T-helper 1 cell treated with Interleukin-12 subunit alpha and Interleukin-12 subunit beta and Interleukin-4 antibody, amounts not matched to agents 30 ng/mL and 1 ng/mL, for 36 hours (primary cell): ENCODE results near the gene MYOZ1. TPM values are rescaled to one million over a fixed set of nuclear protein-coding genes. Genes with fewer than 3 reads are reported as not detected.
"Not testable (repeated sequence)": the region's sequence is repeated elsewhere in the genome, so short reads cannot be mapped to it uniquely, and the experiment has no call there.

Experiments used
- intact Hi-C: fragments of 100-400 bp; cut with micrococcal nuclease; formaldehyde crosslinking; loops from one replicate; pipeline ENCODE4 v1.15.1; 2024
- total RNA-seq: library from RNA; stranded (reverse); gene quantifications from 2 replicates; pipeline ENCODE4 v1.2.3, GENCODE V29; 2022

Gene MYOZ1
- total RNA-seq = not detected in 2 replicates

GRCh38 chr10:73641328-73642060 is at the start of gene MYOZ1:
Gene MYOZ1, minus strand, starts transcription at chr10:73641474. Its CDS starts 1,457 bp downstream, at chr10:73640017.
- intact Hi-C loops = no loop called here

- intact Hi-C loops = not testable (repeated sequence)
Measured at GRCh38 chr10:73690755-73691154, 49.5 kb upstream of the MYOZ1 start.

- intact Hi-C loops = not testable (repeated sequence)
Measured at GRCh38 chr10:73689596-73689995, 48.3 kb upstream of the MYOZ1 start.

GRCh38 chr10:73687641-73688040 is 46.4 kb upstream of the MYOZ1 start:
- intact Hi-C loops = not testable (repeated sequence)

- intact Hi-C loops = not testable (repeated sequence)
Measured at GRCh38 chr10:73674546-73674945, 33.3 kb upstream of the MYOZ1 start.

GRCh38 chr10:73668378-73668777 is 27.1 kb upstream of the MYOZ1 start:
- intact Hi-C loops = not testable (repeated sequence)

- intact Hi-C loops = not testable (repeated sequence)
Measured at GRCh38 chr10:73666153-73666809, 25.0 kb upstream of the MYOZ1 start.

- intact Hi-C loops = not testable (repeated sequence)
Measured at GRCh38 chr10:73665581-73665980, 24.3 kb upstream of the MYOZ1 start.

GRCh38 chr10:73664156-73665040 is 23.1 kb upstream of the MYOZ1 start:
- intact Hi-C loops = not testable (repeated sequence)

GRCh38 chr10:73663621-73664020 is 22.3 kb upstream of the MYOZ1 start:
- intact Hi-C loops = not testable (repeated sequence)

GRCh38 chr10:73662705-73663104 is 21.4 kb upstream of the MYOZ1 start:
- intact Hi-C loops = not testable (repeated sequence)

- intact Hi-C loops = no loop called here
Measured at GRCh38 chr10:73655990-73656298, 14.7 kb upstream of the MYOZ1 start, which contains the start of gene SYNPO2L. Gene SYNPO2L, minus strand, starts transcription at chr10:73656029. Its CDS starts 107 bp downstream, at chr10:73655922.

GRCh38 chr10:73655257-73655989 is 14.1 kb upstream of the MYOZ1 start:
- intact Hi-C loops = no loop called here

- intact Hi-C loops = no loop called here
Measured at GRCh38 chr10:73653701-73654100, 12.4 kb upstream of the MYOZ1 start.

GRCh38 chr10:73653195-73653594 is 11.9 kb upstream of the MYOZ1 start:
- intact Hi-C loops = no loop called here

- intact Hi-C loops = no loop called here
Measured at GRCh38 chr10:73650537-73651331, 9.5 kb upstream of the MYOZ1 start.

- intact Hi-C loops = no loop called here
Measured at GRCh38 chr10:73649876-73650536, 8.7 kb upstream of the MYOZ1 start.

GRCh38 chr10:73648975-73649829 is 7.9 kb upstream of the MYOZ1 start:
- intact Hi-C loops = no loop called here
